Activated CD4-positive, CD25-positive, alpha-beta regulatory T cell (primary cell): ENCODE data around the gene FBN3.
"Not testable (repeated sequence)": the region's sequence is repeated elsewhere in the genome, so short reads cannot be mapped to it uniquely, and the experiment has no call there.

Experiments used
- DNase-seq, 4 experiments: peaks; one replicate each; lab custom pipeline; 2025; lab: John Stamatoyannopoulos, UW

Gene FBN3

DNA sequence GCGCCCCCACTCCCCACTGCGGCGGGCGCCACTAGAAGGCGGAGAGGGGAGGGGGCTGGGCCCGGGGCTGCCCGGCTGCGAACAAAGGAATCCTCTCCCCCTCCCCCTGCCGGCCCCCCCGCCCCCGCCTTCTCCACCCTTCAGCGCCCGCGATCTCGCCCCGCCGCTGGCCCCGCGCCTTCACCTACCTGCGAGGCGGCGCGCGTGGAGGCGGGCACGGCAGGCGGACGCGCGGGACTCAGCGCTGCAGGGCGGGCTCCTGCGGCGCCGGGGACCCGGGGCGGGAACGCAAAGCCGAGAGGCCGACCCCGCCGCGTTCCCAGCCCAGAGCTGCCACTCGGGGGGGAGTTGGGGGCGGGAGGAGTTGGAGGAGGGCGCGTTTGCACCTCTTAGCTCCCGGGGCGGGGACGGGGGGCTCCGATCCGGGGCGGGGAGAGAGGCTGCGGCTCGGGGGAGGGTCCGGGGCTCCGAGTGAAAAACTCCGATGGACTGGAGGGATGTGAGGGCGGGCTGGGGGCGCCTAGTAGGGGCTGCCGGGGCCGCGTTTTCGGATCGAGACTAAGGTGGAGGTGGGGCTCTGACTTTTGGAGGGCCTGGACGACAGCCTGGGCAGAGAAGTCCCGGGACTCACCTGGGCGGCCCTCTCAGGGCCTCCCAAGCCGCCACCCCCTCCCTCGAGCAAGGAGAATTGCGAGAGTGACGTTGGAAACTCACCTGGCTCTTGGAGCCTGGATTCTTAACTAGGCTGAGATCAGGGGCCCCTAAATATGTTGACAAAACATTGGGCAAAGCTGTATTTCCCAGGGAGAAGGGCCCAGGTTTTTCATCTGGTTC, at the start of gene FBN3:
Gene FBN3 (minus strand): TSS at position 332 of the 834 bp plus-strand sequence. CDS start 2,112 bp downstream, outside the sequence.
- no peak for DNase-seq

DNA sequence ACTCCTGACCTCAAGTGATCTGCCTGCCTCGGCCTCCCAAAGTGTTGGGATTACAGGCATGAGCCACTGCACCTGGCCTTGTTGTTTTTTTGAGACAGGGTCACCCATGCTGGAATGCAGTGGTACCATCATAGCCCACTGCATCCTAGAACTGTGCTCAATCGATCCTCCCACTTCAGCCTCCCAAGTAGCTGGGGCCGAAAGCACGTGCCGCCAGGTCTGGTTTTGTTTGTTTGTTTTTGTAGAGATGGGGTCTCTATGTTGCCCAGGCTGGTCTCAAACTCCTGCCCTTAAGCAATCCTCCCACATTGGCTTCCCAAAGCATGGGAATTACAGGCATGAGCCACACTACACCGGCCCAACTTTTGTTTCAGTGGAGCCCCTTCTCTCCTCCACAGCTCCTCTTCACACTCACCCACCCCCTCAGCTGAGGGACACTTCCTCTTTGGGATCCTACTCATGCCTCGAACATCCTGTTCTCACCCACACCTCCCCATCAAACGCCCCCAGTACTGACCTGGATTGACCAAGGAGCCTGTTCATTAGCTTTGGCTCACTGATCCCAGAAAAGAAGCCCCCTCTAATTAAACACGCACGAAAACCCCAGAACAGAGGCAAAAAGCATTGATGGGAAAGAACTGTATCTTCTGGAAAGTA, 47.0 kb upstream of the FBN3 start:
- DNase-seq: no peak

DNA sequence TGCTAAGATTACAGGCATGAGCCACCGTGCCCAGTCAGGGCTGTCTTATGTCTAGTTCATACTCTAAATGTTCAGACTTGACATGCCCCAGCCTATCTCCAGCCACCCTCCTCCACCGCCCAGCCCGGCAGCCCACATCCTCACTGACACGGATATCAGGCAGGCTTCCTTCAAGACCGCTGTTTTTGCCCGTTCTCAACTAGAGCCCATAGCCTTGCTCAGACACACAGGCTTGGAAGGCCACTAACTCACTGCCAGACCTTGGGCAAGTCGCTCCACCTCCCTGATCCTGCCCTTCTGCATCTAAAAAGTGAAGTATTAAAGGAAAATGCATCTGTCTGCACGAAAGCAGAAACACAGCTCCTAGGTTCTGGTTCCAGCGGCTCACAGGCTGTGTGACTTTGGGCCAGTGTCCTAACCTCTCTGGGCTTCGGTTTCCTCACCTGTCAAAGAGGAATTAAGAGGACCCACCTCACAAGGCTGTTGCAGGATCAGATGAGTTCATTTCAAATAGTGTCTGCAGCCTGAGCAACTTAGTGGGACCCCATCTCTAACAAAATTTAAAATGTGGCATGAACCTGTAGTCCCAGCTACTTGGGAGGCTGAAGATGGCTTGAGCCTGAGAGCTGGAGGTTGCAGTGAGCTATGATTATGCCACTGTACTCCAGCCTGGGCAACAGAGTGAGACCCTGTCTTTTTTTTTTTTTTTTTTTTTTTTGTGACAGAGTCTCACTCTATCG, 45.3 kb upstream of the FBN3 start:
- peak in 3 of 4 experiments; percentile 12 to 28 (median 21) for DNase-seq

DNA sequence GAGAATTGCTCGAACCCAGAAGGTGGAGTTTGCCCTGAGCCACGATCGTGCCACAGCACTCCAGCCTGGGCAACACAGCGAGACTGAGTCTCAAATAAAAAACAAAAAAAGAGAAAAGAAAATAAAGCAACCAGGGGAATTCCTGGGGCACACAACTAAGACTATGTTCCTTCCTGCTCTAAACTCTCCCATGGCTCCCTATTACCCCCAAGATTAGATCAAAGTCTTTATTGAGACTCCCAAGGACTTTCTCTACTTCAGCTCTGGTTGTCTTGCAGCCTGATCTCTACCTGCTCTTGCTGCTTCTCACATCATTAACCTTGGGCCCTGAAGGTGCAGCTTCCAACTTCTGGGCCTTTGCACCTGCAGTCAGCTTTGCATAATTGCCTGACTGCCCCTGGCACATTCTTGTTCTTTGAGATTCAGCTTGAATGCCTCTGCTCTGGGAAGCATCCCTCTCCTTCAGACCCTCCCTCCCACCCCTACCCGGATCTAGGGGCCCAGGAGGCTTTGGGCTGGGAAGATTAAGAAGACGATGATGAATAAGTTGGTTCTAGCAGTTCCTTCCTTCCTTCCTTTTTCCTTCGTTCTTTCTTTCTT, 42.9 kb upstream of the FBN3 start:
- DNase-seq: no peak

DNA sequence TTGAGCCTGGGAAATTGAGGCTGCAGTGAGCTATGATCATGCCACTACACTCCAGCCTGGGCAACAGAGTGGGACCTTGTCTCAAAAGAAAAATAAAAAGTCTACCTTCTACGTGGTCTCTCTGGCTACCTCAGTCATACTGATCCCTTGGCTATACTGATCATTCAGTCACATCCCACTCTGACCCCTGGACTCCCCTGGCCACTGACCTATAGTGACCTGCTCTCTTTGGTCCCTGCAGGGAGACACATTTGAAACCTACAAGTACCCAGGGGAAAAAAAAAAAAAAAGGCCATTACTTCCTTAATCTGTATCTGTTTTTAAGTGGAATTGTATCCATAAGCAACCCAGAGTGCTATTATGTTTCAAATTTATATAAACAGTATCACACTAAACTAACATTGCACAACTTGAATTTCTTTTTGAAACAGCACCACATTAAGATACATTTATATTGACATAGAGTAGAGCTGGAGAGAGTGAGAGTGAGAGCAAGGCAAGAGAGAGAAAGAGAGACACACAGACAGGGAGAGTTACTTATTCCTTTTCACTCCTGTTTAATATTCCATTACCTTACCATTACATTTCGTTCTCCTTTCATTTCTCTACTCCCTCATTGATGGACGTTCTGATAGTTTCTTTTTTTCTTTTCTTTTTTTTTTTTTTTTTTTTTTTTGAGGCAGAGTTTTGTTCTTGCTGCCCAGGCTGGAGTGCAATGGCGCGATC, 36.1 kb upstream of the FBN3 start:
- no peak for DNase-seq

DNA sequence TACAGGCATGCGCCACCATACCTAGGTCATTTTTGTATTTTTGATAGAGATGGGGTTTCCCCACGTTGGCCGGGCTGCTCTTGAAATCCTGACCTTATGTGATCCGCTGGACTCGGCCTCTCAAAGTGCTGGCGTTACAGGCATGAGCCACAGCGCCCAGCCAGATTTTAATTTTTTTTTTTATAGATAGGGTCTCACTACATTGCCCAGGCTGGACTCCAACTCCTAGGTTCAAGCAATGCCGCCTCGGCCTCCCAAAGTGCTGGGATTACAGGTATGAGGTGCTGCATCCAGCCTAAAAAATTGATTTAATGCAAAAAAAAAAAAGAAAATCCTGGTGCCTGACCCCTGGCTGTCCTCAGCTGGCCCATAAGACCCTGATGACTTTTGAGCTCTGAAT, 34.9 kb upstream of the FBN3 start:
- no peak for DNase-seq

DNA sequence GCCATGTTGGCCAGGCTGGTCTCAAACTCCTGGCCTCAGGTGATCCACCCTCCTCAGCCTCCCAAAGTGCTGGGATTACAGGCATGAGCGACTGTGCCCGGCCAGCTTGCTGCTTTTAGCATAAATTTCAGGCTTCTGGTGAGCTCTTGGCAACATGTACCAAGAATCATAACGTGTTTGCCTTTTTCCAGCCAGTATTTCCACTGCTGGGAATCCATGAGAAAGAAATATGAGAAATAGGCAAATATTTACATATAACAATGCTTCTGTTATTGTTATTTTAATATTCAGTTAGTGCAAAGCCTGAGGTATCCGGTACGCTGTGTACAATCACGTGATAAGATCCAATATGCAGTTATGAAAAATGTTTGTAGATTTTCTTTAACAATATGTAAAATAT, 30.6 kb upstream of the FBN3 start:
- no peak for DNase-seq

DNA sequence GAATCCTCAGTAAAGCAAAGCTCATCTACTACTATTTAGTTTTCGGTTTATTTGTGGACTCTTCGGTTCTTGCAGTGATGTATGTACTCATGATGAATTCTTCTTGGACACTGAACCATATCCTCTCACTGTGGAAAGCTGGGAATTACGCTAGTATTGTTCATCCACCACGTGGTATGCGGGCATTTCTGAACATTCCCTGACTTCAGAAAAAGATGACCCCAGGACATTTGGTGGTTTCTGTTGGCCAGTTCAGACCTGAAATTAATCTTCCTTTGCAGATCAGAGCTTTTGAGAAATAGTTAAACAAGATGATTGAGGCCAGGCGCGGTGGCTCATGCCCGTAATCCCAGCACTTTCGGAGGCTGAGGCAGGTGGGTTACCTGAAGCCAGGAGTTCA, 25.3 kb upstream of the FBN3 start:
- no peak for DNase-seq

DNA sequence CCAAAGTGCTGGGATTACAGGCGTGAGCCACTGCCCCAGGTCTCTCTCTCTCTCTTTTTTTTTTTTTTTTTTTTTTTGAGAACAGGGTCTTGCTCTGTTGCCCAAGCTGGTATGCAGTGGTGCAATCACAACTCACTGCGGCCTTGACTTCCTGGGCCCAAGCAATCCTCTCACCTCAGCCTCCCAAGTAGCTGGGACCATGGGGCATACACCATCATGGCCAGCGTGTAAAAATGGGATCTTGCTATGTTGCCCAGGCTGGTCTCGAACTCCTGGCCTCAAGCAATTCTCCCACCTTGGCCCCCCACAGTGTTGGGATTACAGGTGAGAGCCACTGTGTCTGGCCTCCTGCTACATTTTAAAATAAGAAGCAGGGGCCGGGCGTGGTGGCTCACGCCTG, 19.1 kb upstream of the FBN3 start:
- DNase-seq: no peak

DNA sequence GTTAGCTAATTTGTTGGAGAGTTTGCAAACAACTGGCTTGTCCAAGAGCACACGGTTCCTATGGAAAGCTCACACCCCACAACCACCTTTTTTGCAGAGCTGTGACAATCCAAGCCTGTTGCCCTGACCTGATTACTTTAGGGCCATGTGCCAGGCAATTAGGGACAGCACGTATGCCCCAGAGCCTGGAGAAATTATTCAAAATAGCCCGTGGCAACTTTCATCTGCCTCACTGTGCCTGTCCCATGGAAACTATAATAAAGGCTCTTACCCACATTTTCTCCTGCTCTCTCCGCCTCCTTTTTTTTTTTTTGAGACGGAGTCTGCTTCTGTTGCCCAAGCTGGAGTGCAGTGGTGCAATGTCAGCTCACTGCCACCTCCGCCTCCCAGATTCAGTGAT, 18.6 kb upstream of the FBN3 start:
- DNase-seq: no peak

DNA sequence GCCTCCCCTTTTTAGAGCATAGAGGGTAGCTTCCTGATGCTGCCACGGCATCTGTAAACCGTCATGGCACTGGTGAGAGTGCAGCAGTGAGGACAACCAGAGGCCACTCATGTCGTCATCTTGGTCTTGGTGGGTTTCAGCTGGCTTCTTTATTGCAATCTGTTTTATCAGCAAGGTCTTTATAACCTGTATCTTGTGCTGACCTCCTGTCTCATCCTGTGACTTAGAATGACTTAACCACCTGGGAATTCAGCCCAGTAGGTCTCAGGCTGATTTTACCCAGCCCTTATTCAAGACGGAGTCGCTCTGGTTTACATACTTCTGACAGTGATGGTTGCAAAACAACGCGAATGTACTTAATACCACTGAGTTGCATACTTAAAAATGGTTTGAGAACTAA, 14.4 kb upstream of the FBN3 start:
- no peak for DNase-seq

DNA sequence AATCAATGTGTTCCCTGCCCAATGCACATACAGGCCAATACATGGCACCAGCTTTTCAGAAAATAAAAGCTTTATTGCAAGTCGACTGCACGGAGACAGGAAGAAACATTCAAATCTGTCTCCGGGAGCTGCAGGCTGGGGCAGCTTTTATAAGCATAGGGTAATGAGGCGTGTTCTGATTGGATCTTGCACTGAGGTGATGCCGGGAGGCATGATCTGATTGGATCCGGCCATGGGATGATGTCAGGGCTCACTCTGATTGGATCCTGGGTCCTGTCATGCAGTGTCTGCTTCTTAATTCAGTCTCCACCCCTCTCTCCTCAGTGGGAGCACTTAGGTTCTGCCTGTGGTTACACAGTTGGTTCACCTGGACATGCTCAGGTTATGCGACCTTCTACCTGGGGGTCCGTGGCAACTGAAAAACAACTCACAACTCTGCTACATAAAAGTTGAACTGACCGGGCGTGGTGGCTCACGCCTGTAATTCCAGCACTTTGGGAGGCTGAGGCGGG, 11.8 kb upstream of the FBN3 start:
- no peak for DNase-seq

DNA sequence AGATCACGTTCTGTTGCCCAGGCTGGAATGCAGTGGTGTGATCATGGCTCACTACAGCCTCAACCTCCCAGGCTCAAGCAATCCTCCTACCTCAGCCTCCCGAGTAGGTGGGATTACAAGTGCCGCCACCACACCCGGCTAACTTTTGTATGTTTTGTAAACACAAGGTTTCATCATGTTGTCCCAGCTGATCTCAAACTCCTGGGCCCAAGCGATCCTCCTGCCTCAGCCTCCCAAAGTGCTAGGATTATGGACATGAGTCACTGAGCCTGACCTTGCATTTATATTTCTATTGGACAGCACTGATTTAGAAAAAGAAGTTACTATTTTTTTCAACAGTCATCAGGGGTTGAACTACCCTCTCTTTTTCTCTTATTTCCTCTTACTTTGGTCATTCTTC, 9.9 kb upstream of the FBN3 start:
- not testable (repeated sequence) for DNase-seq

DNA sequence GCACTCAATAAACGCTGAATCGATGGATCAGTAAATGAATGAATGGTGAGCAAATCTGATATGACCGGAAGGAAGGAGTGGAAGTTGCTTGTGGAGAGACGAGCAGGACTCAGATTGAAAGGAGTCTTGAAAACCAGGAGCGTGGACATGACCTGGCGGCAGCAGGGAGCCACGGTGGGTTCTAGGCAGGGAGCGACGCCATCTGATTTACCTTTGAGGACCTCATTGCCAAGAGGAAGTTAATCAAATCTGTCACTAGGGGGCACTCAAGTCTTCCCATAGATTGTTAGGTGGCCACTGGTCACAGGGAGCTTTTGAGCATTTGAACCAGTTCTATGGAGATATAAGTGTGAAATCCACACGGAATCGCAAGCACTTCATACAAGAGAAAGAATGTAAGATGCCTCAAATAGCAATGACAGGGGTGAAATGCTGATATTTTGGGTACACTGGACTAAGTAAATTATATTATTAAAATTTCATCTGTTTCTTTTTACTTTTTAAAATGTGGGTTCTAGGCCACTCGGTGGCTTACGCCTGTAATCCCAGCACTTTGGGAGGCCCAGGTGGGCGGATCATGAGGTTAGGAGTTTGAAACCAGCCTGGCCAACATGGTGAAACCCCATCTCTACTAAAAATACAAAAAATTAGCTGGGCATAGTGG, 9.2 kb upstream of the FBN3 start:
- DNase-seq: peak in 2 of 4 experiments; percentile 6 to 16

DNA sequence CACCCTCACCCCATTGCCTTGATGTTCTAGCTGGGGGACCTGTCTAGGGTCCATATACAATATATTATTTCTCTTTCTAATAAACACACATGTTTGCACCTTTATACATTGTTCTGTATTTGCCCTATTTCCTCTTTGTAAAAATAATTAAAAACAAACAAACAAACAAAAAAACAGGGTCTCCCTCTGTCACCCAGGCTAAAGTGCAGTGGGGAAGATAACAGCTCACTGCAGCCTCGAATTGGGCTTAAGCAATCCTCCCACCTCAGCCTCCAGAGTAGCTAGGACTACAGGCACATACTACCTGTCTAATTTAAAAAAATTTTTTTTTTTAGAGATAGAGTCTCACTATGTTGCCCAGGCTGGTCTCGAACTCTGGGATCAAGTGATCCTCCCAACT, 5.9 kb upstream of the FBN3 start:
- no peak for DNase-seq

DNA sequence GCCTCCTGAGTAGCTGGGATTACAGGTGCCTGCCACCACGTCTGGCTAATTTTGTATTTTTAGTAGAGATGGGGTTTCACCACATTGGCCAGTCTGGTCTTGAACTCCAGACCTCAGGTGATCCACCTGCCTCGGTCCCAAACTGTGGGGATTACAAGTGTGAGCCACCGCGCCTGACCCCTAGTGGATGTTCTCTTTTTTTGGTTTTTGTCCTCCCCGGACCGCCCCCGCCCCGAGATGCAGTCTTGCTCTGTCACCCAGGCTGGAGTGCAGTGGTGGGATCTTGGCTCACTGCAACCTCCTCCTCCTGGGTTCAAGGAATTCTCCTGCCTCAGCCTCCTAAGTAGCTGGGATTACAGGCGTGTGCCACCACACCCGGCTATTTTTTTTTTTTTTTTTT, 4.6 kb upstream of the FBN3 start:
- DNase-seq: not testable (repeated sequence)

DNA sequence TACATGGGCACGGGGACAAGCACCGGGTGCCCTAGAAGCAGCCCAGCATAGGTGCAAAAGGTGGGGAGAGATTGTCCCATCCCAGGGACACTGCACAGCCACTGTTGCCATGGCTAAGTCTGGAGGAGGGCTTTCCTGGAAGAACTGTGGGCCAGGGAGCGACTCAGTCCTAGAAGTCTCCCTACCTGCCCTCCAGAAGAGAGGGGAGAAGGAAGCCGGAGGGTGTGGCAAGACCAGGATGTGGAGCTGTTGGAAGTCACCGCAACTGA, 2.3 kb upstream of the FBN3 start:
- no peak for DNase-seq

DNA sequence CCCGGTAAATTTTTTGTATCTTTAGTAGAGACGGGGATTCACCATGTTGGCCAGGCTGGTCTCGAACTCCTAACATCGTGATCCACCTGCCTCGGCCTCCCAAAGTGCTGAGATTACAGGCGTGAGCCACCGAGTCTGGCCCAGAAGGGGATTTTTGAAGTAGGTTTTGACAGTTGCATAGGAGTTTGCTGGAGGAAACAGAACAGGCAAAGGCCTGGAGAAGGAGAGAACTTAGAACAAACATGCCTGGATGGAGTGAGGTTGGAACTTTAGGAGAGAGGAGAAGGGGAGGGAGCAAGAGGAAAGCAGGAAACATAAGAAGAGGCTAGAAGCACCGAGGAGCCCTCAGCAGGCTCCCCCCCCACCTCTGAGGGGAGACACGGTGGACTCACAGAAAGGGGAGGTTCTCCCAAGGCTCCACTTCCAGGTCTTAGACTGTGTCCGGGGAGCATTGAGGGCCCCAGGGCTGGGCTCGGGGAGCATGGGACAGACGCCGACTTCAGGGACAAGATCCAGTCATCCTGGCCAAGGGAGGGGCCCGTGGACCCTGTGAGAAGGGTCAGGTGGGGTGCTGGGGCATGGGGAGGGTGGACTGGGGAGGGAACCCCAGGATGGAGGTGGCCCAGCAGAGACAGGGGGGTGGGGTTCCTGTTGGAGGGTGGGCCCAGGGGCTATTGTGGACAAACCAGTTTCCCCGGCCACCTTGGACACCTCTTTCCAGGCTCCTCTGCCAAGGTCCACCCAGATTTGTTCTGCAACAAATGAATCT, 1.8 kb upstream of the FBN3 start:
- DNase-seq: no peak

DNA sequence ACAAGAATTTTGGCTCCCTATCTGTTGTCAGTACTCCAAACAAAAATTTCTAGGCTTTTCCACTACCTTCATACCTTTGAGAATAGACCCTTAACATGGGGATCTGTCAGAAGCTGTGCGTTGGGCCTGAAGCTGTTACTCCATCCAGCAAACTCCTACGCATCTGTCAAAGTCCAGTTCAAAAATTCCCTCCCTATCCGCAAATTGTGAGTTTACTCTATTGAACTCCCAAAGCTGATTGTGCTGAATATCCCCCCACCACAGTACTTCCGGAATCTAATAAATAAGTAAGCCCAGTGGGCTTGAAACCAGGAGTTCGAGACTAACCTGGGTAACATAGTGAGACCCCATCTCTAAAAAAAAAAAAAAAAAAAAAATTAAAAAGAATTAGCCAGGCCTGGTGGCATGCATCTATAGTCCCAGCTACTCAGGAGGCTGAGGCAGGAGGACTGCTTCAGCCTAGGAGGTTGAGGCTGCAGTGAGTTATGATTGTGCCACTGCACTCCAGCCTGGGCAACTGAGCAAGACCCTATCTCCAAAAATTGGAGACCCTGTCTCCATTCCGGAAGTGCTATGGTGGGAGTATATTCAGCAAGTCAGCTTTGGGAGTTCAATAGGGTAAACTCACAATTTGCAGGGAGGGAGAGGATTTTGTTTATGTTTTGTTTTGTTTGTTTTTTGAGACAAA, 930 bp upstream of the FBN3 start:
- no peak for DNase-seq
